HepG2 (cell line): Measurements from ENCODE around the gene SKP1. TPM values are rescaled to one million over a fixed set of nuclear protein-coding genes. Genes with fewer than 3 reads are reported as not detected.
A peak's percentile ranks its signal among the peaks of the same experiment; 100 is the strongest.

Experiments used
- AGO1 ChIP-seq: fragments of 200-400 bp; formaldehyde crosslinking; IDR thresholded peaks from 2 replicates; pipeline ENCODE4 v1.6.1; 2017; ENCODE audit warnings: mild to moderate bottlenecking, low read depth, low read length, moderate library complexity; ENCODE audit not compliant: poor library complexity, severe bottlenecking
- FIP1L1 ChIP-seq: fragments of 200-400 bp; formaldehyde crosslinking; IDR thresholded peaks from 2 replicates; pipeline ENCODE4 v1.6.1; 2018; ENCODE audit warnings: low read depth, mild to moderate bottlenecking, low read length, moderate library complexity, borderline replicate concordance; ENCODE audit not compliant: insufficient read depth
- FOXJ3 ChIP-seq: sonication (generic); formaldehyde crosslinking; IDR thresholded peaks from 2 replicates; pipeline ENCODE4 v1.4.0; 2020; ENCODE audit warnings: missing genetic modification reagents, mild to moderate bottlenecking, borderline replicate concordance
- FOXK1 ChIP-seq: sonication (generic); formaldehyde crosslinking; IDR thresholded peaks from 2 replicates; pipeline ENCODE4 v1.4.0; 2020; ENCODE audit warnings: low read depth, missing genetic modification reagents, borderline replicate concordance
- HHEX ChIP-seq: IDR thresholded peaks from 2 replicates; pipeline ENCODE4 v1.6.1; 2016; ENCODE audit warnings: control low read depth
- HNRNPLL ChIP-seq: fragments of 200-400 bp; formaldehyde crosslinking; IDR thresholded peaks from 2 replicates; pipeline ENCODE4 v1.6.1; 2017; ENCODE audit warnings: mild to moderate bottlenecking, low read depth, low read length; ENCODE audit not compliant: poor library complexity, severe bottlenecking
- KDM3A ChIP-seq: IDR thresholded peaks from 2 replicates; pipeline ENCODE4 v1.6.1; 2018; ENCODE audit warnings: low read depth, missing compliant biosample characterization
- KLF12 ChIP-seq: sonication (generic); formaldehyde crosslinking; IDR thresholded peaks from 2 replicates; pipeline ENCODE4 v1.4.0; 2020; ENCODE audit warnings: missing genetic modification reagents, borderline replicate concordance
- MEIS1 ChIP-seq: sonication (generic); formaldehyde crosslinking; IDR thresholded peaks from 2 replicates; pipeline ENCODE4 v1.9.0; 2021; ENCODE audit warnings: mild to moderate bottlenecking, missing genetic modification reagents, moderate library complexity, borderline replicate concordance
- PRPF4 ChIP-seq: fragments of 200-400 bp; formaldehyde crosslinking; IDR thresholded peaks from 2 replicates; pipeline ENCODE4 v1.6.1; 2016; ENCODE audit warnings: low read length, low read depth; ENCODE audit not compliant: poor library complexity, severe bottlenecking
- RAD21 ChIP-seq: fragments of 450-650 bp; formaldehyde crosslinking; IDR thresholded peaks from 2 replicates; pipeline ENCODE4 v1.5.0; 2020; ENCODE audit warnings: mild to moderate bottlenecking
- RFX5 ChIP-seq: IDR thresholded peaks from 2 replicates; pipeline ENCODE4 v1.6.1; 2011; ENCODE audit warnings: low read depth, low read length, improper control_type of control experiment
- RNF2 ChIP-seq: fragments of 450-650 bp; conservative IDR thresholded peaks from 2 replicates; pipeline ENCODE4 v1.6.1; 2016; ENCODE audit warnings: low read depth
- RXRA ChIP-seq: sonication (generic); formaldehyde crosslinking; IDR thresholded peaks from 2 replicates; pipeline ENCODE4 v1.5.1; 2020; ENCODE audit warnings: missing genetic modification reagents
- SSRP1 ChIP-seq: IDR thresholded peaks from 2 replicates; pipeline ENCODE4 v1.6.1; 2016; ENCODE audit warnings: control low read depth
- SYNCRIP ChIP-seq: fragments of 200-400 bp; formaldehyde crosslinking; IDR thresholded peaks from 2 replicates; pipeline ENCODE4 v1.6.1; 2018; ENCODE audit warnings: mild to moderate bottlenecking, low read depth, low read length; ENCODE audit not compliant: insufficient read depth
- TIGD3 ChIP-seq: sonication (generic); formaldehyde crosslinking; IDR thresholded peaks from 2 replicates; pipeline ENCODE4 v1.5.1; 2020; ENCODE audit warnings: mild to moderate bottlenecking, missing genetic modification reagents, borderline replicate concordance
- TRIM22 ChIP-seq: fragments of 450-650 bp; IDR thresholded peaks from 2 replicates; pipeline ENCODE4 v1.6.1; 2017
- U2AF2 ChIP-seq: fragments of 200-400 bp; formaldehyde crosslinking; IDR thresholded peaks from 2 replicates; pipeline ENCODE4 v1.6.1; 2017; ENCODE audit warnings: low read depth, mild to moderate bottlenecking, low read length
- ZNF207 ChIP-seq: fragments of 450-650 bp; IDR thresholded peaks from 2 replicates; pipeline ENCODE4 v1.6.1; 2016; ENCODE audit warnings: antibody characterized with exemption, borderline replicate concordance
- ZNF230 ChIP-seq: sonication (generic); formaldehyde crosslinking; IDR thresholded peaks from 2 replicates; pipeline ENCODE4 v1.4.0; 2020; ENCODE audit warnings: mild to moderate bottlenecking, missing genetic modification reagents
- ZNF430 ChIP-seq: sonication (generic); formaldehyde crosslinking; IDR thresholded peaks from 2 replicates; pipeline ENCODE4 v1.9.0; 2021; ENCODE audit warnings: mild to moderate bottlenecking, missing genetic modification reagents
- ZNF501 ChIP-seq: sonication (generic); formaldehyde crosslinking; IDR thresholded peaks from 2 replicates; pipeline ENCODE4 v1.5.1; 2020; ENCODE audit warnings: mild to moderate bottlenecking, moderate library complexity, missing genetic modification reagents
- ZNF577 ChIP-seq: sonication (generic); formaldehyde crosslinking; IDR thresholded peaks from 2 replicates; pipeline ENCODE4 v1.4.0; 2020; ENCODE audit warnings: mild to moderate bottlenecking, low read depth, missing genetic modification reagents, borderline replicate concordance
- ZNF614 ChIP-seq: IDR thresholded peaks from 2 replicates; pipeline ENCODE4 v1.6.1; 2018; ENCODE audit warnings: missing biosample characterization, missing genetic modification reagents, inconsistent platforms, borderline replicate concordance
- ZNF619 ChIP-seq: sonication (generic); formaldehyde crosslinking; IDR thresholded peaks from 2 replicates; pipeline ENCODE4 v1.4.0; 2020; ENCODE audit warnings: mild to moderate bottlenecking, missing genetic modification reagents
- ZZZ3 ChIP-seq: sonication (generic); formaldehyde crosslinking; IDR thresholded peaks from 2 replicates; pipeline ENCODE4 v1.4.0; 2020; ENCODE audit warnings: missing genetic modification reagents, mild to moderate bottlenecking, borderline replicate concordance
- polyA plus RNA-seq, 8 experiments: library from polyadenylated mRNA; depleted of rRNA in 3 of 8; stranded (reverse) in 7 of 8; unstranded in 1 of 8; fragments of >200 nt; fragmentation: Illumina TruSeq in 4 of 8; extraction: Trizol in 4 of 8; gene quantifications; 2 replicates each; pipeline versions ENCODE4 v1.2.1 to v1.2.3, GENCODE V29; 2011 to 2016; ENCODE audit warnings: low read depth in 4 of 8, missing spikeins in 1 of 8, mixed read lengths in 1 of 8; ENCODE audit not compliant: insufficient read depth in 1 of 8
- total RNA-seq, 5 experiments: library from RNA; depleted of rRNA; stranded (reverse); fragments of >200 nt; fragmentation: Illumina TruSeq; extraction: Trizol; gene quantifications; 2 replicates each; pipeline ENCODE4 v1.2.3, GENCODE V29; 2016; ENCODE audit warnings: low read depth in 1 of 5

Gene SKP1
- total and polyA plus RNA-seq, 2 of the 13 experiments (the other 11 are each of a cell fraction or from before 2014, with no cell fraction given), result 134 to 340 TPM

- TF ChIP-seq ZNF230 (CRISPR knock-in tag), result 0 out of 2 replicates have a peak, but pooled peaks have one; percentile 62
- TF ChIP-seq HNRNPLL, result peak; percentile 59
- peak; percentile 93; the same call in 1 of the 2 replicates for TF ChIP-seq ZNF430 (CRISPR knock-in tag)
- no peak for TF ChIP-seq SSRP1 (CRISPR knock-in tag)
- TF ChIP-seq AGO1, result peak; percentile 49
- no peak for TF ChIP-seq PRPF4
- peak; percentile 82 for TF ChIP-seq ZNF501 (CRISPR knock-in tag)
- no peak for TF ChIP-seq FOXK1 (CRISPR knock-in tag)
- no peak for TF ChIP-seq U2AF2
- peak; percentile 82; the same call in 1 of the 2 replicates for TF ChIP-seq ZNF614 (CRISPR knock-in tag)
- no peak for TF ChIP-seq HHEX (CRISPR knock-in tag)
- TF ChIP-seq RAD21 (CRISPR knock-in tag), result no peak
- TF ChIP-seq RFX5, result 0 out of 2 replicates have a peak, but pooled peaks have one; percentile 22
- no peak for TF ChIP-seq FIP1L1
- TF ChIP-seq TRIM22, result no peak
- no peak; the same call in 1 of the 2 replicates for TF ChIP-seq MEIS1
- 0 out of 2 replicates have a peak, but pooled peaks have one; percentile 34 for TF ChIP-seq RNF2
- TF ChIP-seq SYNCRIP, result no peak
- TF ChIP-seq RXRA (CRISPR knock-in tag), result peak; percentile 44; the same call in 1 of the 2 replicates
- TF ChIP-seq ZZZ3 (CRISPR knock-in tag), result no peak; the same call in 1 of the 2 replicates
- TF ChIP-seq ZNF577 (CRISPR knock-in tag), result no peak
- TF ChIP-seq ZNF207, result no peak
- TF ChIP-seq TIGD3 (CRISPR knock-in tag), result 0 out of 2 replicates have a peak, but pooled peaks have one; percentile 77
- TF ChIP-seq FOXJ3 (CRISPR knock-in tag), result 0 out of 2 replicates have a peak, but pooled peaks have one; percentile 75
- peak; percentile 77; the same call in 1 of the 2 replicates for TF ChIP-seq ZNF619 (CRISPR knock-in tag)
- peak; percentile 69; the same call in 1 of the 2 replicates for TF ChIP-seq KLF12 (CRISPR knock-in tag)
- TF ChIP-seq KDM3A (CRISPR knock-in tag), result no peak
Measured at GRCh38 chr5:134176511-134177368, at the start of gene SKP1 (continued).
